HUDEP-2 (cell line): ENCODE results near the gene NCK1.
"Not testable (repeated sequence)": the region's sequence is repeated elsewhere in the genome, so short reads cannot be mapped to it uniquely, and the experiment has no call there.

ENCODE experiments used
- DNase-seq, 76 experiments: peaks; one replicate each; lab custom pipeline; 2025; ENCODE audit not compliant: unreplicated experiment in 76 of 76; lab: John Stamatoyannopoulos, UW

The NCK1 gene

GRCh38 chr3:136939489-136939888 is 77.5 kb downstream of the NCK1 start:
- no peak for DNase-seq

GRCh38 chr3:136942803-136943202 is 80.8 kb downstream of the NCK1 start:
- DNase-seq = no peak

GRCh38 chr3:136943436-136943835 is 81.4 kb downstream of the NCK1 start:
- no peak for DNase-seq

- DNase-seq = no peak
These were observed 85.0 kb downstream of the NCK1 start for GRCh38 chr3:136946978-136947377.

GRCh38 chr3:136947477-136947876 is 85.5 kb downstream of the NCK1 start:
- DNase-seq = no peak

- DNase-seq = no peak
These were observed 87.1 kb downstream of the NCK1 start for GRCh38 chr3:136949146-136949545.

- no peak for DNase-seq
These were observed 87.7 kb downstream of the NCK1 start for GRCh38 chr3:136949708-136950107.

GRCh38 chr3:136950623-136951022 is 88.6 kb downstream of the NCK1 start:
- DNase-seq = no peak

- DNase-seq = no peak
These were observed 90.3 kb downstream of the NCK1 start for GRCh38 chr3:136952292-136952691.

GRCh38 chr3:136954251-136954650 is 92.2 kb downstream of the NCK1 start:
- no peak for DNase-seq

GRCh38 chr3:136954980-136955780 is 93.2 kb downstream of the NCK1 start:
- no peak for DNase-seq

- no peak for DNase-seq
These were observed 93.8 kb downstream of the NCK1 start for GRCh38 chr3:136955813-136956212.

GRCh38 chr3:136956971-136957370 is 95.0 kb downstream of the NCK1 start:
- DNase-seq = no peak

GRCh38 chr3:136957751-136958288 is 95.8 kb downstream of the NCK1 start, which contains the start of gene IL20RB:
IL20RB (plus strand) TSS chr3:136957983; CDS start chr3:136958114, 131 bp downstream.
- DNase-seq = no peak

GRCh38 chr3:136958939-136959338 is 96.9 kb downstream of the NCK1 start:
- no peak for DNase-seq

GRCh38 chr3:136959599-136959998 is 97.6 kb downstream of the NCK1 start:
- no peak for DNase-seq

- DNase-seq = no peak
These were observed 99.1 kb downstream of the NCK1 start for GRCh38 chr3:136960838-136961836.

GRCh38 chr3:136962927-136963326 is 100.9 kb downstream of the NCK1 start:
- no peak for DNase-seq

GRCh38 chr3:136969539-136969938 is 107.5 kb downstream of the NCK1 start:
- DNase-seq = not testable (repeated sequence)

- DNase-seq = no peak
These were observed 111.3 kb downstream of the NCK1 start for GRCh38 chr3:136973352-136973751.

GRCh38 chr3:136974670-136975069 is 112.7 kb downstream of the NCK1 start:
- no peak for DNase-seq
